Measurements from ENCODE around the gene MYO16. TPM values are rescaled to one million over a fixed set of nuclear protein-coding genes. Genes with fewer than 3 reads are reported as not detected.

The MYO16 gene
- total RNA-seq, 1 experiment from 2014 or later, result not detected

DNA sequence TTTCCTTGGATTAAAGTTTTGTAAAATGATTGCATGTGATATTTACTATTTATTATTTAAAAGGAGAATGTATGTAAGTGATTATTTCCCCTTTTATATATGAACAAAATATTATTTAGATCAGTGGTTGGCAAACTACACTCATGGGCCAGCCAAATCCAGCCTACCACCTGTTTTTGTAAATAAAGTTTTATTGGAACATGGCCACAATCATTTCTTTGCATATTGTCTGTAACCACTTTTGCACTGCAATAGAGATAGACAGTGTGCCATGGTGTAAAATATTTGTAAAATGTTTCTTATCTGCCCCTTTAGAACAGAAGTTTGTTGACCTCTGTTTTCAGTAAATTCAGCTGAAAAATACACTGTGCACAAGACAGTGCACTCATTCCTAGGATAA is 426.4 kb downstream of the MYO16 start:
- Histone ChIP-seq H3K4ac (ENCODE audit: low read depth, low read length) (no peak overlapping the region), H3K14ac (ENCODE audit: insufficient read depth, low read length) (no peak overlapping the region), H3K27me3 (ENCODE audit: insufficient read depth, low read length) (no peaks in the 10 kb centered on the region), H3K18ac (ENCODE audit: insufficient read length, low read depth, low read length) (no peak overlapping the region), H4K20me1 (ENCODE audit: control insufficient read depth, insufficient read depth, insufficient read length) (no peaks in the 10 kb centered on the region), H3K9me3 (ENCODE audit: control insufficient read depth, low read depth, low read length) (no peaks in the 10 kb centered on the region), H3K79me2 (ENCODE audit: insufficient read depth, low read length) (no peaks in the 10 kb centered on the region), H3K4me1 (ENCODE audit: insufficient read depth, low read length) (no peaks in the 10 kb centered on the region), H2BK20ac (ENCODE audit: low read depth, low read length, poor library complexity, severe bottlenecking) (no peak overlapping the region), H3K56ac (ENCODE audit: insufficient read length, low read depth, low read length) (no peak overlapping the region), H4K91ac (ENCODE audit: insufficient read length, low read depth, low read length) (no peak overlapping the region), H2BK12ac (ENCODE audit: insufficient read length, low read depth, low read length) (no peak overlapping the region), H2BK15ac (ENCODE audit: low read depth, low read length) (no peak overlapping the region), H3K9ac (ENCODE audit: extremely low read depth, insufficient read length, low read length) (no peak overlapping the region), H2AK5ac (ENCODE audit: insufficient read length, low read length) (no peak overlapping the region), H4K8ac (replicated peaks; ENCODE audit: insufficient read length, low read depth, low read length) (no peak overlapping the region), H2BK5ac (ENCODE audit: insufficient read length, low read length) (no peak overlapping the region), H4K5ac (ENCODE audit: insufficient read length, low read depth, low read length) (no peak overlapping the region), H3K79me1 (ENCODE audit: insufficient read depth, low read depth, low read length, poor library complexity, severe bottlenecking) (no peaks in the 10 kb centered on the region), H3K23me2 (ENCODE audit: insufficient read length, low read depth, low read length, poor library complexity, severe bottlenecking) (no peaks in the 10 kb centered on the region), H3K4me2 (ENCODE audit: insufficient read depth, insufficient read length, low read length) (no peak overlapping the region), H3T11ph (ENCODE audit: low read length) (no peak overlapping the region), H3K27ac (ENCODE audit: insufficient read length, low read depth, low read length) (no peak overlapping the region), H2BK120ac (ENCODE audit: low read depth, low read length, poor library complexity, severe bottlenecking) (no peak overlapping the region), H2AFZ (ENCODE audit: low read length) (no peak overlapping the region), H3K23ac (ENCODE audit: insufficient read length, low read depth, low read length) (no peak overlapping the region)
- H3K4me1 Mint-ChIP-seq, result peaks cover 7% of the 10 kb centered on the region in 2 experiments; a peak in 3 of 4 replicates
- no peak overlapping the region for H3K27ac Mint-ChIP-seq
- H3K4me3 Mint-ChIP-seq, result no peak overlapping the region
- no peak for DNase-seq
- peaks cover 0 to 3% of the 10 kb centered on the region in 2 experiments; a peak in 1 of 5 replicates for H3K9me3 Mint-ChIP-seq
- TF ChIP-seq, protein P1, sequence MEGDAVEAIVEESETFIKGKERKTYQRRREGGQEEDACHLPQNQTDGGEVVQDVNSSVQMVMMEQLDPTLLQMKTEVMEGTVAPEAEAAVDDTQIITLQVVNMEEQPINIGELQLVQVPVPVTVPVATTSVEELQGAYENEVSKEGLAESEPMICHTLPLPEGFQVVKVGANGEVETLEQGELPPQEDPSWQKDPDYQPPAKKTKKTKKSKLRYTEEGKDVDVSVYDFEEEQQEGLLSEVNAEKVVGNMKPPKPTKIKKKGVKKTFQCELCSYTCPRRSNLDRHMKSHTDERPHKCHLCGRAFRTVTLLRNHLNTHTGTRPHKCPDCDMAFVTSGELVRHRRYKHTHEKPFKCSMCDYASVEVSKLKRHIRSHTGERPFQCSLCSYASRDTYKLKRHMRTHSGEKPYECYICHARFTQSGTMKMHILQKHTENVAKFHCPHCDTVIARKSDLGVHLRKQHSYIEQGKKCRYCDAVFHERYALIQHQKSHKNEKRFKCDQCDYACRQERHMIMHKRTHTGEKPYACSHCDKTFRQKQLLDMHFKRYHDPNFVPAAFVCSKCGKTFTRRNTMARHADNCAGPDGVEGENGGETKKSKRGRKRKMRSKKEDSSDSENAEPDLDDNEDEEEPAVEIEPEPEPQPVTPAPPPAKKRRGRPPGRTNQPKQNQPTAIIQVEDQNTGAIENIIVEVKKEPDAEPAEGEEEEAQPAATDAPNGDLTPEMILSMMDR (conservative IDR thresholded peaks at IDR 0.05), result no peak
- no peaks in the 10 kb centered on the region for H3K36me3 Mint-ChIP-seq (ENCODE audit: insufficient read depth in 1 of 3, low read depth in 3 of 3)
- H3K27me3 Mint-ChIP-seq (ENCODE audit: low read depth), result no peaks in the 10 kb centered on the region
